Measurements from ENCODE around the gene RNU6-9.
"Not testable (repeated sequence)": the region's sequence is repeated elsewhere in the genome, so short reads cannot be mapped to it uniquely, and the experiment has no call there.

The RNU6-9 gene

DNA sequence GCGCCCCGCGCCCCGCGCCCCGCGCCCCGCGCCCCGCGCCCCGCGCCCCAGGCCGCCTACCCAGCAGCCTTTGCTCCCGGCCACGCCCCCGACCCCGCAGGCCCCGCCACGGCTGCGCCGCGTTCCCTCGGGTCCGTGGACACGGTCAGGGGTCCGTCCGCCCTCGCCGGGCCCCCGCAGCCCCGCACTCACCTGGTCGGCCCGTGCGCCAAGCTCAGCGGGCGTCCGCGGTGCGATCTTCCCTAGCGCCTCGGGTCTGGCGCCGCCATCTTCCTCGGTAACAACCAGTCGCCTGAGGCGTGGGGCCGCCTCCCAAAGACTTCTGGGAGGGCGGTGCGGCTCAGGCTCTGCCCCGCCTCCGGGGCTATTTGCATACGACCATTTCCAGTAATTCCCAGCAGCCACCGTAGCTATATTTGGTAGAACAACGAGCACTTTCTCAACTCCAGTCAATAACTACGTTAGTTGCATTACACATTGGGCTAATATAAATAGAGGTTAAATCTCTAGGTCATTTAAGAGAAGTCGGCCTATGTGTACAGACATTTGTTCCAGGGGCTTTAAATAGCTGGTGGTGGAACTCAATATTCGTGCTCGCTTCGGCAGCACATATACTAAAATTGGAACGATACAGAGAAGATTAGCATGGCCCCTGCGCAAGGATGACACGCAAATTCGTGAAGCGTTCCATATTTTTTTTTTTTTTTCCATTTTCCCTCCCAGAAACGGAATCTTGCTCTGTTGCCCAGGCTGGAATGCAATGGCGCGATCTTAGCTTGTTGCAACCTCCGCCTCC is at the start of gene RNU6-9, which contains the start of gene MED16:
RNU6-9 (plus strand) TSS at position 591 of the 796 bp plus-strand sequence.
MED16 (minus strand) TSS at position 294 of the 796 bp plus-strand sequence. CDS start 2,056 bp downstream, outside the sequence.
- peak; percentile 91 for ATAC-seq
- DNase-seq = peak; percentile 89

- no peak for ATAC-seq
- no peak for DNase-seq
Measured at GRCh38 chr19:843836-844545, 49.3 kb upstream of the RNU6-9 start.

GRCh38 chr19:844546-844971 is 48.7 kb upstream of the RNU6-9 start:
- no peak for DNase-seq
- no peak for ATAC-seq

- ATAC-seq = no peak
- DNase-seq = no peak
Measured at GRCh38 chr19:845707-846521, 47.4 kb upstream of the RNU6-9 start.

GRCh38 chr19:848386-848921 is 44.8 kb upstream of the RNU6-9 start:
- no peak for ATAC-seq

GRCh38 chr19:849195-849594 is 44.1 kb upstream of the RNU6-9 start:
- not testable (repeated sequence) for DNase-seq

More at GRCh38 chr19:848386-848921, 44.8 kb upstream of the RNU6-9 start:
- no peak for DNase-seq

DNA sequence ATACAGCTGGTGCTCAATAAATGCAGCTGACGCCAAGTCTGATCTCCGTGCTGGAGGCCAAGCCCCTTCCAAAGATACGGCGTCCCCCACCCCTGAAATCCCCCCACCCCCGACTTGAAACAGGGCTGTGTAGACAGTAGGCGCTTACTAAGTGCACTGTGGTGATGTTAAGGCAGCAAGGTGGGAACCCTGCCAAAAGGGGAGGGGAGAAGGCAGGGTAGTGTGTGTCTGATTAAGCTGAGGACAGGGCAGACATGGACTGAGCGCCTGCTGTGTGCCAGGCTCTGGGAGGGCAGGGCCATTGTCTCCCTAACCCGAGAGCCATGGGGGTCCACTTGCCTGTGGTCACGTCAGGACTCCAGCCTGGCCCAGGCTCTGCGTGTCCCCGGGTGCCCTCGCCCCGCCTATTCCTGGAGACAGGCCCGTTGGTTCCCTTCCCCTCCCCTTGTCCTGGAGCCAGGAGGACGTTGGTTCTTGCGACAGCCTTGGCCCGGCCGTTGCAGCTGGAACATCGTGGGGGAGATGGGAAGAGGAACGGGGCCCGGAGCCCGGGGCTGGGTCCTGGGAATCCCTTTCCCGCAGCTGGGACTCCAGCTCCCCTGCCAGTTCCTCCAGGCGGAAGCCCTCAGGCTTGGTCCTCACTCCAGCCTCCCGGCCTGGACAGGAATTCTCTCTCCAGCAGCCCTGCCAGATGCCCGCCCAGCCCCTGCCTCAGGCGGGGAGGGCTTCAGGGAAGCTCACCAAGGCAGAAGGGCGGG is 42.9 kb upstream of the RNU6-9 start:
- ATAC-seq = no peak
- DNase-seq = no peak

More at GRCh38 chr19:849195-849594, 44.1 kb upstream of the RNU6-9 start:
- not testable (repeated sequence) for ATAC-seq

DNA sequence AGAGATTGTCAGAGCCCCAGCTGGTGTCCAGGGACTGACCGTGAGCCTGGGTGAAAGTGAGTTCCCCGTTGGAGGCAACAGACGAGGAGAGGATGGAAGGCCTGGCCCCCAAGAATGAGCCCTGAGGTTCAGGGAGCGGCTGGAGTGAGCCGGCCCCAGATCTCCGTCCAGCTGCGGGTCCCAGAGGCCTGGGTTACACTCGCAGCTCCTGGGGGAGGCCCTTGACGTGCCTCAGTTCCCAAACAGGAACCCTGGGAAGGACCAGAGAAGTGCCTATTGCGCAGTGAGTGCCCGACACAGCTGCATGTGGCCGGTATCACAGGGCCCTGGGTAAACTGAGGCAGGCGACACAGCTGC is 42.3 kb upstream of the RNU6-9 start:
- DNase-seq = no peak
- ATAC-seq = no peak

- no peak for ATAC-seq
- no peak for DNase-seq
Measured at GRCh38 chr19:852136-853013, 40.9 kb upstream of the RNU6-9 start, which contains the start of gene ELANE. Gene ELANE, plus strand, starts transcription at chr19:852303. Its CDS starts 26 bp downstream, at chr19:852329.

GRCh38 chr19:853014-853585 is 40.2 kb upstream of the RNU6-9 start:
- ATAC-seq (no peak), DNase-seq (no peak)

GRCh38 chr19:853614-854220 is 39.6 kb upstream of the RNU6-9 start:
- DNase-seq, ATAC-seq: not testable (repeated sequence)

- DNase-seq = no peak
- ATAC-seq = no peak
Measured at GRCh38 chr19:854549-854948, 38.7 kb upstream of the RNU6-9 start.

GRCh38 chr19:855142-855541 is 38.1 kb upstream of the RNU6-9 start:
- DNase-seq (no peak), ATAC-seq (no peak)

DNA sequence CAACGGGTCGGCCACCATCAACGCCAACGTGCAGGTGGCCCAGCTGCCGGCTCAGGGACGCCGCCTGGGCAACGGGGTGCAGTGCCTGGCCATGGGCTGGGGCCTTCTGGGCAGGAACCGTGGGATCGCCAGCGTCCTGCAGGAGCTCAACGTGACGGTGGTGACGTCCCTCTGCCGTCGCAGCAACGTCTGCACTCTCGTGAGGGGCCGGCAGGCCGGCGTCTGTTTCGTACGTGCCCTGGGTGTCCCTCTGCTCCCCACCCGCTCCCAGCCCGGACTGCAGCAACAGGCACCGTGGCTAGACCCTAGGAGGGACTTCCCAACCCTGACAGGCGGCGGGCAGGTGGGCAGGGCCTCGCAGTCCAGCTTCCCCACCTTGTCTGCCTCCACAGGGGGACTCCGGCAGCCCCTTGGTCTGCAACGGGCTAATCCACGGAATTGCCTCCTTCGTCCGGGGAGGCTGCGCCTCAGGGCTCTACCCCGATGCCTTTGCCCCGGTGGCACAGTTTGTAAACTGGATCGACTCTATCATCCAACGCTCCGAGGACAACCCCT is 37.6 kb upstream of the RNU6-9 start:
- no peak for ATAC-seq
- DNase-seq = no peak

DNA sequence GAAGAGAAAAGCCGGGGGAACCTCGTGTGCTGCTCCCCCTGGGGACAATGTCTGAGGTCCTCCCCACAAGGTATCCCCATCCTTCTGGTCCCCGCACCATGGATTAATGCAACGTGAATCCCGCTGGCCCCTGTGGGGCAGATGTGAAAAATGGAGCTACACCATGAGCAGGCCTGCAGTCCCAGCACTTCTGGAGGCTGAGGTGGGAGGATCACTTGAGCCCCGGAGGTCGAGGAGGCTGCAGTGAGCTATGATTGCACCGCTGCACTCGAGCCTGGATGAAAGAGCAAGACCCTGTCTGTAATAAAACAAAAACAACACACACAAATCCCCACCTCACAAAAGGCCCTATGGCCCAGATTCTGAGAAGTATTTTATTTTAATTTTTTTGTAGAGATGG is 35.0 kb upstream of the RNU6-9 start:
- ATAC-seq (no peak), DNase-seq (no peak)

DNA sequence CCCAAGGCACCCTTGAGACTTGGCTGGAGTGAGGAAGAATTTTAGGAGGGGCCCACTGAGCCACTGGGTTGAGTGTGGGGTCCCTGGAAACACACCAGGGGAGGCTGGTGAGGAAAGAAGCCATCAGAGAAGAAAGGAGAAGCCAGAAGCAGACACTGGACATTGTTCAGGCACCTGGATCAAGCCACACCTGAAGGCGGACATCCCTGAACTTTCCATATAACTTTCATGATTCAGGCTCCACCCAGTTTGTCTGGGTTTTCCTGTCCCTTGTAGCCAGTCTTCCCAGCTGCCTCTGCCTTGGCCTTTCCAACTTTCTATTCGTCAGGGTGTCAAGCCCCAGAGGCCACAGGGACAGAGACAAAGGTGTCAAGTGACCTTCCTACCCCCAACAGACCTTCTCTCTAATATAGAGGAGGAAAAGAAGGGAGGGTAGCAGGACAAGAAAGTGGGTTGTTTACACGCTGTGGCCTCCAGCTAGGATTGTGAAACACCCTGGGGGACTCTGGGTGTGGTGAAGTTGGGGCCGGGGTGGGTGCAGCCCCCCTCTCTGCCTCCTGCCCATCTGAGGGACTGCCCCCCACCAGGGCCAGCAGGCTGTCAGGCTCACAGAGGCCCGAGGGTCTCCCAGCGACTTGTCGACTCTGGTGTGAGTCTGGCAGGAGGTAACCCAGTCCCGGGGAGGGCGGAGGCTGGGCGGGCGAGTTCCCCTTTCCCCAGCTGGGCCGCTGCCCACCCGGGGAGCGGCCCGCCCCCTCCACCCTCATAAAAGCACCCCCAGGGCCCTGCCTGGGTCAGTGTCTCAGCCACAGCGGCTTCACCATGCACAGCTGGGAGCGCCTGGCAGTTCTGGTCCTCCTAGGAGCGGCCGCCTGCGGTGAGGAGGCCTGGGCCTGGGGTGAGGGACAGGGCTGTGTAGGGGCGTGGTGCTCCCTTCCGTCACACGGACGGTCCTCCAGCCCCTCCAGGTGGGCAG is 34.1 kb upstream of the RNU6-9 start, which contains the start of gene CFD:
CFD (plus strand) TSS at position 797 of the 976 bp plus-strand sequence; CDS start at position 823, 26 bp downstream.
- DNase-seq (no peak), ATAC-seq (no peak)

- ATAC-seq = no peak
- DNase-seq = no peak
Measured at GRCh38 chr19:861141-861755, 32.0 kb upstream of the RNU6-9 start.

Measured in stimulated activated naive CD8-positive, alpha-beta T cell treated with anti-CD3 and anti-CD28 coated beads, Interleukin-15, Interleukin-2, amounts not matched to agents 100 U/mL and 50 U/mL, for 24 hours (primary cell).